ENCODE data around the gene GAD2.

DNA sequence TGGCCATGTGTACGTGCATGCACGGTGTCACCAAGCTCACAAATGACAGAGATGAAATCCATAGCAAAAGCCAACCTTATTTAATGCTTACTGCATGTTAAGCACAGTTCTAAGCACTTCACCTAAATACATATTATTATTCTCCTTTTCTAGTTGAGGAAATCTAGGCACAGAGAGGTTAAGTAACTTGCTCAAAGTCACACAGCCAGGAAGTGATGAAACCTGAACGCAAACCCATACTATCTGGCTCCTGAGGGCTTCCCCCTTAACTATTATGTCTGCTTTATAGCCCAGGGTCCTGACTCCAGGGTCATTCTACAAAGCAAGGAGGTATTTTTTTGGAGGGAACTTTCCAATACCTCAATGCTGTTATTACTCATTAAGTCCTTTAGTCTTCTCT, 61.7 kb downstream of the GAD2 start:
- TF ChIP-seq, protein P1, sequence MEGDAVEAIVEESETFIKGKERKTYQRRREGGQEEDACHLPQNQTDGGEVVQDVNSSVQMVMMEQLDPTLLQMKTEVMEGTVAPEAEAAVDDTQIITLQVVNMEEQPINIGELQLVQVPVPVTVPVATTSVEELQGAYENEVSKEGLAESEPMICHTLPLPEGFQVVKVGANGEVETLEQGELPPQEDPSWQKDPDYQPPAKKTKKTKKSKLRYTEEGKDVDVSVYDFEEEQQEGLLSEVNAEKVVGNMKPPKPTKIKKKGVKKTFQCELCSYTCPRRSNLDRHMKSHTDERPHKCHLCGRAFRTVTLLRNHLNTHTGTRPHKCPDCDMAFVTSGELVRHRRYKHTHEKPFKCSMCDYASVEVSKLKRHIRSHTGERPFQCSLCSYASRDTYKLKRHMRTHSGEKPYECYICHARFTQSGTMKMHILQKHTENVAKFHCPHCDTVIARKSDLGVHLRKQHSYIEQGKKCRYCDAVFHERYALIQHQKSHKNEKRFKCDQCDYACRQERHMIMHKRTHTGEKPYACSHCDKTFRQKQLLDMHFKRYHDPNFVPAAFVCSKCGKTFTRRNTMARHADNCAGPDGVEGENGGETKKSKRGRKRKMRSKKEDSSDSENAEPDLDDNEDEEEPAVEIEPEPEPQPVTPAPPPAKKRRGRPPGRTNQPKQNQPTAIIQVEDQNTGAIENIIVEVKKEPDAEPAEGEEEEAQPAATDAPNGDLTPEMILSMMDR (IDR thresholded peaks at IDR 0.05; ENCODE audit: low read length) = no peak
- TF ChIP-seq EZH2 (optimal IDR thresholded peaks at IDR 0.05; ENCODE audit: low read depth, low read length) = no peak
- no peak for TF ChIP-seq EZH2phosphoT487 (IDR thresholded peaks at IDR 0.05; ENCODE audit: low read length)
